Esophagus (tissue), 2 donors: ENCODE measurements around the gene LAPTM5. TPM values are rescaled to one million over a fixed set of nuclear protein-coding genes. Genes with fewer than 3 reads are reported as not detected.

Experiments
- H3K27ac ChIP-seq, 2 donors: one replicate each; pipeline ENCODE4 v1.5.1; 2013; ENCODE audit warnings: low read depth in 2 of 2, mild to moderate bottlenecking in 2 of 2, inconsistent platforms in 1 of 2, low read length in 1 of 2, moderate library complexity in 1 of 2
- H3K27me3 ChIP-seq, 2 donors: one replicate each; pipeline ENCODE4 v1.6.1; 2013; ENCODE audit warnings: low read length in 2 of 2, control low read depth in 1 of 2, mild to moderate bottlenecking in 1 of 2; ENCODE audit not compliant: insufficient read depth in 2 of 2, control insufficient read depth in 1 of 2
- H3K36me3 ChIP-seq, 2 donors: one replicate each; pipeline ENCODE4 v1.6.1; 2013; ENCODE audit warnings: low read length in 1 of 2; ENCODE audit not compliant: control insufficient read depth in 2 of 2, insufficient read depth in 2 of 2
- H3K4me1 ChIP-seq, 2 donors: one replicate each; pipeline ENCODE4 v1.6.1; 2013; ENCODE audit warnings: low read length in 1 of 2; ENCODE audit not compliant: control insufficient read depth in 2 of 2, insufficient read depth in 2 of 2
- H3K4me3 ChIP-seq, 2 donors: one replicate each; pipeline ENCODE4 v1.5.1; 2013; ENCODE audit warnings: low read length in 2 of 2, mild to moderate bottlenecking in 2 of 2, low read depth in 1 of 2, moderate library complexity in 1 of 2
- H3K9me3 ChIP-seq, 2 donors: one replicate each; pipeline ENCODE4 v1.6.1; 2013; ENCODE audit warnings: mild to moderate bottlenecking in 2 of 2, low read depth in 1 of 2, low read length in 1 of 2, moderate library complexity in 1 of 2; ENCODE audit not compliant: control insufficient read depth in 2 of 2, insufficient read depth in 1 of 2
- WGBS, 2 donors: extraction: QIAGEN DNeasy Blood & Tissue Kit; methylation state at CpG; one replicate each; pipeline ENCODE4 v1.1.7; 2013; 5-methylcytosine and 5-hydroxymethylcytosine counted together
- polyA plus RNA-seq, 2 donors: library from polyadenylated mRNA; stranded (reverse); fragments of 200-250 nt; gene quantifications; one replicate each; pipeline ENCODE4 v1.2.3, GENCODE V29; 2013
- donor health status: healthy with polysubstance abuse.
- donor health status: Bipolar disorder and iron deficiency.

The LAPTM5 gene
- polyA plus RNA-seq, 2 donors, result 10.0 to 15.5 TPM

GRCh38 chr1:30752651-30752908, 5.0 kb downstream of the LAPTM5 start:
- H3K4me1 ChIP-seq, result peaks cover 0 to 21% of the 10 kb centered on the region in 2 donors
- 54 to 71% methylated on average over 9 of the region's 9 CpGs for WGBS, 2 donors
- H3K4me3 ChIP-seq, result no peak overlapping the region

GRCh38 chr1:30751830-30752650, 5.5 kb downstream of the LAPTM5 start:
- peaks cover 0 to 24% of the 10 kb centered on the region in 2 donors for H3K4me1 ChIP-seq
- H3K27ac ChIP-seq, result peak overlapping the region in 1 of 2 donors; percentile 40
- no peaks in the 10 kb centered on the region for H3K27me3 ChIP-seq
- H3K9me3 ChIP-seq, result no peaks in the 10 kb centered on the region
- no peaks in the 10 kb centered on the region for H3K36me3 ChIP-seq
- 74 to 80% methylated on average over 8 of the region's 8 CpGs for WGBS, 2 donors
- H3K4me3 ChIP-seq, result no peak overlapping the region

More at GRCh38 chr1:30752651-30752908, 5.0 kb downstream of the LAPTM5 start:
- H3K27ac ChIP-seq, result no peak overlapping the region
- H3K9me3 ChIP-seq, result no peaks in the 10 kb centered on the region
- no peaks in the 10 kb centered on the region for H3K36me3 ChIP-seq
- H3K27me3 ChIP-seq, result no peaks in the 10 kb centered on the region

- Histone ChIP-seq H3K27ac (peak overlapping the region; percentile 22 to 67), H3K27me3 (no peaks in the 10 kb centered on the region), H3K4me3 (no peak overlapping the region), H3K4me1 (peaks cover 0 to 30% of the 10 kb centered on the region in 2 donors), H3K36me3 (no peaks in the 10 kb centered on the region), H3K9me3 (no peaks in the 10 kb centered on the region)
- WGBS, 2 donors, result 74 to 76% methylated on average over 10 of the region's 10 CpGs
These were observed 6.8 kb downstream of the LAPTM5 start for GRCh38 chr1:30750731-30751291.

- Histone ChIP-seq H3K4me1 (peaks cover 0 to 33% of the 10 kb centered on the region in 2 donors), H3K9me3 (no peaks in the 10 kb centered on the region), H3K36me3 (no peaks in the 10 kb centered on the region), H3K4me3 (no peak overlapping the region), H3K27me3 (no peaks in the 10 kb centered on the region), H3K27ac (peak overlapping the region; percentile 22 to 67)
- WGBS, 2 donors, result 69 to 74% methylated on average over 23 of the region's 23 CpGs
These were observed 7.6 kb downstream of the LAPTM5 start for GRCh38 chr1:30749691-30750583.

GRCh38 chr1:30748699-30749401, 8.7 kb downstream of the LAPTM5 start:
- peaks cover 0 to 33% of the 10 kb centered on the region in 2 donors for H3K4me1 ChIP-seq
- H3K27ac ChIP-seq, result peak overlapping the region in 1 of 2 donors; percentile 45
- no peak overlapping the region for H3K4me3 ChIP-seq
- no peaks in the 10 kb centered on the region for H3K27me3 ChIP-seq
- no peaks in the 10 kb centered on the region for H3K9me3 ChIP-seq
- WGBS, 2 donors, result 71 to 72% methylated on average over 16 of the region's 16 CpGs
- H3K36me3 ChIP-seq, result no peaks in the 10 kb centered on the region

- WGBS, 2 donors, result 45 to 55% methylated on average over 9 of the region's 9 CpGs
- no peaks in the 10 kb centered on the region for H3K36me3 ChIP-seq
- no peaks in the 10 kb centered on the region for H3K9me3 ChIP-seq
- peak overlapping the region in 1 of 2 donors; percentile 64 for H3K27ac ChIP-seq
- H3K4me3 ChIP-seq, result no peak overlapping the region
- H3K4me1 ChIP-seq, result peaks cover 0 to 33% of the 10 kb centered on the region in 2 donors
- H3K27me3 ChIP-seq, result no peaks in the 10 kb centered on the region
These were observed 9.4 kb downstream of the LAPTM5 start for GRCh38 chr1:30748098-30748698.

- Histone ChIP-seq H3K4me3 (no peak overlapping the region), H3K4me1 (peaks cover 0 to 31% of the 10 kb centered on the region in 2 donors), H3K27me3 (no peaks in the 10 kb centered on the region), H3K9me3 (no peaks in the 10 kb centered on the region), H3K36me3 (no peaks in the 10 kb centered on the region), H3K27ac (peak overlapping the region; percentile 4 to 64)
- WGBS, 2 donors, result 82 to 90% methylated on average over 17 of the region's 17 CpGs
These were observed 10.3 kb downstream of the LAPTM5 start for GRCh38 chr1:30747033-30748008.

- Histone ChIP-seq H3K36me3 (no peaks in the 10 kb centered on the region), H3K4me3 (no peak overlapping the region), H3K27ac (peak overlapping the region; percentile 24 to 37), H3K27me3 (no peaks in the 10 kb centered on the region), H3K9me3 (no peaks in the 10 kb centered on the region), H3K4me1 (peaks cover 0 to 30% of the 10 kb centered on the region in 2 donors)
- 67 to 79% methylated on average over 16 of the region's 16 CpGs for WGBS, 2 donors
These were observed 11.2 kb downstream of the LAPTM5 start for GRCh38 chr1:30746212-30747032.
